ENCODE measurements around the gene CORO1C.

DNA sequence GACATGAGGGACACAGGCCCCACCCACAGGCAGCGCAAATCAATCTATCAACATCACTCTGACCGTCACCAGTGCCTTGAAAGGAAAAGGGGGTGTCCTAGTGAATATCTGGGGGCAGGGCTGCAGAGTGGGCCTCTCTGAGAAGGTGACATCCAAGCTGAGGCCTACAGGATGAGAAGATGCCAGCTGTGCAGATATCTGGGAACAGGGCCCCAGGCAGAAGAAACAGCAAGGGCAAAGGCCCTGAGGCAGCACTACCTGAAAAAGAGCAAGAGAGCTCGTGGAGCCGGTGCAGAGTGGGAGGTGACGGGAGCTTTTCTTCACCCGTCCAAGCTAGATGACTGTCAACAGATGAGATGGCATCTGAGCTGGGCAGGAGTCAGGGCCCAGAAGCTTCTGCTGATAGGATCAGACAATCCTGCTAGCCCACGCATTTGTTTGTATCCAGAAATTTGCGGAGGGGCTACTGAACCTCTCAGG is 120.9 kb downstream of the CORO1C start:
- TF ChIP-seq EZH2 (IDR thresholded peaks at IDR 0.05; ENCODE audit: insufficient read depth, poor library complexity, severe bottlenecking) (no peak), EZH2phosphoT487 (IDR thresholded peaks at IDR 0.05; ENCODE audit: insufficient read depth, low read depth) (no peak)
